Lower leg skin (tissue), 3 donors: ENCODE data around the gene CDH15.
A peak's percentile ranks its signal among the peaks of the same experiment; 100 is the strongest.

Experiments
- POLR2A ChIP-seq, 2 donors: fragments of 450-650 bp; IDR thresholded peaks; one replicate each; pipeline ENCODE4 v1.6.1; 2016 to 2017; ENCODE audit warnings: antibody characterized with exemption in 2 of 2, mild to moderate bottlenecking in 1 of 2, moderate library complexity in 1 of 2
- TF ChIP-seq, protein P1 (sequence below), 3 donors: fragments of 450-650 bp; IDR thresholded peaks; one replicate each; pipeline ENCODE4 v1.5.1; 2016; ENCODE audit warnings: antibody characterized with exemption in 3 of 3, mild to moderate bottlenecking in 3 of 3, moderate library complexity in 2 of 3

DNA sequence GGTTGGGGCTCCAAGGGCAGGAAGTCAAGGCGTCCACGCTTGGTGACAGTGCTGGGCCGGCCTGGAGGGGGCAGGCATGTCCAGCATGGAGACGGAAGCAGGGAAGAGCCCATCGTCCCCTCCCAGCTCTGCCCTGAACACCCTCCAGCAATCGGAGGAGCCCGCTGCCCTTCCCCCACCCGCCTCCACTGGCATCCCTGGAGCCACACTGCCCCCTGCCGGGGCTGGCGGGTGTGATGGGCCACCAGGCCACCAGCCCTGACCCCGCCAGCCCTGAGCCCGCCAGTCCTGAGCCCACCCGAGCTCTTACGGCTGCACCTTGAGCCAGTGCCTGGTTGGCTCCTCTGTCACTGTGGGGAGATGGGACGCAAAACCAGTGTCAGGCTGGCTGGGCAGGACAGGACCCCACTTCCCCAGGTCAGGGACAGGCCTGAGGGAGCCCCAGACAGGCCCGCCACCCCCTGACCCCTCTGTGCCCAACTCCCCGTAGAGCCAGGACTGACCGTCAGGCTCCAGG is 4.1 kb upstream of the CDH15 start:
- TF ChIP-seq, protein P1, sequence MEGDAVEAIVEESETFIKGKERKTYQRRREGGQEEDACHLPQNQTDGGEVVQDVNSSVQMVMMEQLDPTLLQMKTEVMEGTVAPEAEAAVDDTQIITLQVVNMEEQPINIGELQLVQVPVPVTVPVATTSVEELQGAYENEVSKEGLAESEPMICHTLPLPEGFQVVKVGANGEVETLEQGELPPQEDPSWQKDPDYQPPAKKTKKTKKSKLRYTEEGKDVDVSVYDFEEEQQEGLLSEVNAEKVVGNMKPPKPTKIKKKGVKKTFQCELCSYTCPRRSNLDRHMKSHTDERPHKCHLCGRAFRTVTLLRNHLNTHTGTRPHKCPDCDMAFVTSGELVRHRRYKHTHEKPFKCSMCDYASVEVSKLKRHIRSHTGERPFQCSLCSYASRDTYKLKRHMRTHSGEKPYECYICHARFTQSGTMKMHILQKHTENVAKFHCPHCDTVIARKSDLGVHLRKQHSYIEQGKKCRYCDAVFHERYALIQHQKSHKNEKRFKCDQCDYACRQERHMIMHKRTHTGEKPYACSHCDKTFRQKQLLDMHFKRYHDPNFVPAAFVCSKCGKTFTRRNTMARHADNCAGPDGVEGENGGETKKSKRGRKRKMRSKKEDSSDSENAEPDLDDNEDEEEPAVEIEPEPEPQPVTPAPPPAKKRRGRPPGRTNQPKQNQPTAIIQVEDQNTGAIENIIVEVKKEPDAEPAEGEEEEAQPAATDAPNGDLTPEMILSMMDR (IDR thresholded peaks at IDR 0.05) = peak in 1 of 3 donors; percentile 94
- TF ChIP-seq POLR2A (IDR thresholded peaks at IDR 0.05) = no peak
